IMR-90 (cell line): ENCODE data around the gene TCHP.

Source experiments
- BHLHE40 ChIP-seq: fragments of 150-350 bp; IDR thresholded peaks from 2 replicates; pipeline ENCODE4 v1.6.1; 2016; ENCODE audit warnings: mild to moderate bottlenecking, low read depth, low read length
- CEBPB ChIP-seq: IDR thresholded peaks from 2 replicates; pipeline ENCODE4 v1.6.1; 2012; ENCODE audit warnings: low read depth, low read length, improper control_type of control experiment
- CHD1 ChIP-seq: IDR thresholded peaks from 2 replicates; pipeline ENCODE4 v1.6.1; 2012; ENCODE audit warnings: low read depth, low read length, improper control_type of control experiment
- FOS ChIP-seq: fragments of 150-350 bp; IDR thresholded peaks from 2 replicates; pipeline ENCODE4 v1.6.1; 2016; ENCODE audit warnings: low read depth, low read length
- MAFK ChIP-seq: IDR thresholded peaks from 2 replicates; pipeline ENCODE4 v1.6.1; 2012; ENCODE audit warnings: low read depth, low read length, improper control_type of control experiment
- MAZ ChIP-seq: IDR thresholded peaks from 2 replicates; pipeline ENCODE4 v1.6.1; 2012; ENCODE audit warnings: low read depth, mild to moderate bottlenecking, low read length, improper control_type of control experiment, moderate library complexity, borderline replicate concordance
- MXI1 ChIP-seq: IDR thresholded peaks from 2 replicates; pipeline ENCODE4 v1.6.1; 2012; ENCODE audit warnings: low read depth, mild to moderate bottlenecking, low read length, moderate library complexity, borderline replicate concordance
- NFE2L2 ChIP-seq: fragments of 150-350 bp; IDR thresholded peaks from 2 replicates; pipeline ENCODE4 v1.6.1; 2016; ENCODE audit warnings: low read depth, mild to moderate bottlenecking, low read length
- POLR2A ChIP-seq: IDR thresholded peaks from 2 replicates; pipeline ENCODE4 v1.6.1; 2012; ENCODE audit warnings: mild to moderate bottlenecking, low read depth, low read length
- RAD21 ChIP-seq: IDR thresholded peaks from 2 replicates; pipeline ENCODE4 v1.6.1; 2012; ENCODE audit warnings: low read length, improper control_type of control experiment
- RCOR1 ChIP-seq: IDR thresholded peaks from 2 replicates; pipeline ENCODE4 v1.6.1; 2012; ENCODE audit warnings: mild to moderate bottlenecking, low read length, improper control_type of control experiment; ENCODE audit not compliant: insufficient replicate concordance
- RFX5 ChIP-seq: IDR thresholded peaks from 2 replicates; pipeline ENCODE4 v1.8.0; 2012; ENCODE audit warnings: low read depth, mild to moderate bottlenecking, low read length, moderate library complexity
- SMC3 ChIP-seq: fragments of 150-350 bp; IDR thresholded peaks from 2 replicates; pipeline ENCODE4 v1.6.1; 2016; ENCODE audit warnings: low read depth, mild to moderate bottlenecking, antibody characterized with exemption, low read length, moderate library complexity
- TF ChIP-seq, protein P1 (sequence below): conservative IDR thresholded peaks from 2 replicates; pipeline ENCODE4 v1.5.1; 2012; ENCODE audit warnings: mild to moderate bottlenecking, low read depth, low read length, improper control_type of control experiment

DNA sequence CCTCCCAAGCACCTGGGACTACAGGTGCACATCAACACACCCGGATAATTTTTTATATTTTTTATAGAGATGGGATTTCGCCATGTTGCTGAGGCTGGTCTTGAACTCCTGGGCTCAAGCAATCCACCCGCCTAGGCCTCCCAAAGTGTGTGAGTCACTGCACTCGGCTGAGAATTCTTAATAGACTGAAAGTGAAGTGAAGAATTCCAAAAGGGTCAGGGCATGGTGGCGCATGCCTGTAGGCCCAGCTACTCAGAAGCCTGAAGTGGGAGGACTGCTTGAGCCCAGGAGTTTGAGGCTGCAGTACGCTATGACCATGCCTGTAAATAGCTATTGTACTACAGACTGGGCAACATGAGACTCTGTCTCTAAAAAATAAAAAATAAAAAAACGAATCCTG is 43.7 kb downstream of the TCHP start:
- TF ChIP-seq POLR2A (no peak), RCOR1 (no peak), MAFK (no peak), SMC3 (no peak), MXI1 (no peak), BHLHE40 (no peak), CHD1 (no peak), CEBPB (no peak), RAD21 (no peak), FOS (no peak), NFE2L2 (no peak), RFX5 (no peak), MAZ (no peak)
- TF ChIP-seq, protein P1, sequence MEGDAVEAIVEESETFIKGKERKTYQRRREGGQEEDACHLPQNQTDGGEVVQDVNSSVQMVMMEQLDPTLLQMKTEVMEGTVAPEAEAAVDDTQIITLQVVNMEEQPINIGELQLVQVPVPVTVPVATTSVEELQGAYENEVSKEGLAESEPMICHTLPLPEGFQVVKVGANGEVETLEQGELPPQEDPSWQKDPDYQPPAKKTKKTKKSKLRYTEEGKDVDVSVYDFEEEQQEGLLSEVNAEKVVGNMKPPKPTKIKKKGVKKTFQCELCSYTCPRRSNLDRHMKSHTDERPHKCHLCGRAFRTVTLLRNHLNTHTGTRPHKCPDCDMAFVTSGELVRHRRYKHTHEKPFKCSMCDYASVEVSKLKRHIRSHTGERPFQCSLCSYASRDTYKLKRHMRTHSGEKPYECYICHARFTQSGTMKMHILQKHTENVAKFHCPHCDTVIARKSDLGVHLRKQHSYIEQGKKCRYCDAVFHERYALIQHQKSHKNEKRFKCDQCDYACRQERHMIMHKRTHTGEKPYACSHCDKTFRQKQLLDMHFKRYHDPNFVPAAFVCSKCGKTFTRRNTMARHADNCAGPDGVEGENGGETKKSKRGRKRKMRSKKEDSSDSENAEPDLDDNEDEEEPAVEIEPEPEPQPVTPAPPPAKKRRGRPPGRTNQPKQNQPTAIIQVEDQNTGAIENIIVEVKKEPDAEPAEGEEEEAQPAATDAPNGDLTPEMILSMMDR: no peak
